ENCODE results near the gene SLC6A11. TPM values are rescaled to one million over a fixed set of nuclear protein-coding genes. Genes with fewer than 3 reads are reported as not detected.

The SLC6A11 gene
- total and polyA plus RNA-seq, 4 donors: 50.0 to 265 (median 168) TPM

DNA sequence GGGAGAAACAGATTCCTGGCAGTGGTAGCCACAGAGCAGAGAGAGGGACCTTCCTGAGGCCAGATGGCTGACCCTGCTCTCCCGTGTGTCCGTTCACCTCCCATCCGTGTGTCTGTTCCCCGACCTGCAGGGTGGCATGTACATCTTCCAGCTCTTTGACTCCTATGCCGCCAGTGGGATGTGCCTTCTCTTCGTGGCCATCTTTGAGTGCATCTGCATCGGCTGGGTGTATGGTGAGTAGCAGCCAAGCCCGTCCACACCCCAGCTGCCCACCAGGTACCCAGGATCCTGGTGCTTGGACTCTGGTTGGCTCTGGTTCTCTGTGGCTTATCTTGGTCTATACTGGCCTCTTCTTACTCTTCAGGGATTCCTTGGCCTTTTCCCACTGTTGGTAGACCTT lies 117.0 kb downstream of the SLC6A11 start:
- DNase-seq (ENCODE audit: low read depth in 4 of 6, low spot score in 6 of 6): no peak

GRCh38 chr3:10933470-10933804 lies 117.4 kb downstream of the SLC6A11 start:
- Histone ChIP-seq H3K4me3 (ENCODE audit: low read depth, low read length) (no peak overlapping the region), H3K27me3 (ENCODE audit: control insufficient read depth, insufficient read depth, low read length) (no peaks in the 10 kb centered on the region), H3K27ac (ENCODE audit: low read depth, low read length) (peak overlapping the region; percentile 93), H3K36me3 (ENCODE audit: control insufficient read depth, insufficient read depth, low read length) (peaks cover 42% of the 10 kb centered on the region), H3K4me1 (ENCODE audit: control insufficient read depth, insufficient read depth, low read length) (peaks cover 59% of the 10 kb centered on the region), H3K9me3 (ENCODE audit: control insufficient read depth, insufficient read depth, low read length) (no peaks in the 10 kb centered on the region)
- DNase-seq (ENCODE audit: low read depth in 4 of 6, low spot score in 6 of 6): no peak
- 53% methylated on average over 1 of the region's 1 CpG for WGBS (ENCODE audit: insufficient coverage)

More for the DNA sequence above, 117.0 kb downstream of the SLC6A11 start:
- 92% methylated on average over 7 of the region's 8 CpGs for WGBS (ENCODE audit: insufficient coverage)
- no peaks in the 10 kb centered on the region for H3K9me3 ChIP-seq (ENCODE audit: control insufficient read depth, insufficient read depth, low read length)
- peaks cover 39% of the 10 kb centered on the region for H3K36me3 ChIP-seq (ENCODE audit: control insufficient read depth, insufficient read depth, low read length)
- H3K27ac ChIP-seq (ENCODE audit: low read depth, low read length): peak overlapping the region; percentile 93
- H3K4me3 ChIP-seq (ENCODE audit: low read depth, low read length): no peak overlapping the region
- H3K27me3 ChIP-seq (ENCODE audit: control insufficient read depth, insufficient read depth, low read length): no peaks in the 10 kb centered on the region
- peaks cover 63% of the 10 kb centered on the region for H3K4me1 ChIP-seq (ENCODE audit: control insufficient read depth, insufficient read depth, low read length)

GRCh38 chr3:10933805-10934481 lies 117.9 kb downstream of the SLC6A11 start:
- WGBS (ENCODE audit: insufficient coverage): 48% methylated on average over 16 of the region's 19 CpGs
- DNase-seq (ENCODE audit: low read depth in 4 of 6, low spot score in 6 of 6): peak in 2 of 6 donors; percentile 76 to 78
- no peaks in the 10 kb centered on the region for H3K27me3 ChIP-seq (ENCODE audit: control insufficient read depth, insufficient read depth, low read length)
- H3K27ac ChIP-seq (ENCODE audit: low read depth, low read length): peak overlapping the region; percentile 93
- no peaks in the 10 kb centered on the region for H3K9me3 ChIP-seq (ENCODE audit: control insufficient read depth, insufficient read depth, low read length)
- no peak overlapping the region for H3K4me3 ChIP-seq (ENCODE audit: low read depth, low read length)
- peaks cover 45% of the 10 kb centered on the region for H3K36me3 ChIP-seq (ENCODE audit: control insufficient read depth, insufficient read depth, low read length)
- H3K4me1 ChIP-seq (ENCODE audit: control insufficient read depth, insufficient read depth, low read length): peaks cover 57% of the 10 kb centered on the region

DNA sequence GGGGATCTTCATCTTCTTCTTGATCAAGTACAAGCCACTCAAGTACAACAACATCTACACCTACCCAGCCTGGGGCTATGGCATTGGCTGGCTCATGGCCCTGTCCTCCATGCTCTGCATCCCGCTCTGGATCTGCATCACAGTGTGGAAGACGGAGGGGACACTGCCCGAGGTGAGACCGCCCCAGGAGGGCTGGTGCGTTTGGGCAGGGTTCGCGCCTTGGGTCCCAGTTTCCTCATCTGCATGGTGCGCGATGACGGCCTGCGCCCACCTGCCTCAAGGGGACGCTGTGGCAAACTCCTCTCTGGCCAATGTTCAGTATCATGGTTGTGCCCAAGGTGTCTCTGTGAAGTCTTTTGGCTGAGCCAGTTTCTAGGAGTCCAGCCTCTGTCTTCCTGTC lies 119.0 kb downstream of the SLC6A11 start:
- no peak for DNase-seq (ENCODE audit: low read depth in 4 of 6, low spot score in 6 of 6)
- H3K36me3 ChIP-seq (ENCODE audit: control insufficient read depth, insufficient read depth, low read length): peaks cover 44% of the 10 kb centered on the region
- no peaks in the 10 kb centered on the region for H3K27me3 ChIP-seq (ENCODE audit: control insufficient read depth, insufficient read depth, low read length)
- H3K4me1 ChIP-seq (ENCODE audit: control insufficient read depth, insufficient read depth, low read length): peaks cover 60% of the 10 kb centered on the region
- no peaks in the 10 kb centered on the region for H3K9me3 ChIP-seq (ENCODE audit: control insufficient read depth, insufficient read depth, low read length)
- H3K27ac ChIP-seq (ENCODE audit: low read depth, low read length): peak overlapping the region; percentile 93
- WGBS (ENCODE audit: insufficient coverage): 94% methylated on average over 10 of the region's 12 CpGs
- H3K4me3 ChIP-seq (ENCODE audit: low read depth, low read length): no peak overlapping the region

DNA sequence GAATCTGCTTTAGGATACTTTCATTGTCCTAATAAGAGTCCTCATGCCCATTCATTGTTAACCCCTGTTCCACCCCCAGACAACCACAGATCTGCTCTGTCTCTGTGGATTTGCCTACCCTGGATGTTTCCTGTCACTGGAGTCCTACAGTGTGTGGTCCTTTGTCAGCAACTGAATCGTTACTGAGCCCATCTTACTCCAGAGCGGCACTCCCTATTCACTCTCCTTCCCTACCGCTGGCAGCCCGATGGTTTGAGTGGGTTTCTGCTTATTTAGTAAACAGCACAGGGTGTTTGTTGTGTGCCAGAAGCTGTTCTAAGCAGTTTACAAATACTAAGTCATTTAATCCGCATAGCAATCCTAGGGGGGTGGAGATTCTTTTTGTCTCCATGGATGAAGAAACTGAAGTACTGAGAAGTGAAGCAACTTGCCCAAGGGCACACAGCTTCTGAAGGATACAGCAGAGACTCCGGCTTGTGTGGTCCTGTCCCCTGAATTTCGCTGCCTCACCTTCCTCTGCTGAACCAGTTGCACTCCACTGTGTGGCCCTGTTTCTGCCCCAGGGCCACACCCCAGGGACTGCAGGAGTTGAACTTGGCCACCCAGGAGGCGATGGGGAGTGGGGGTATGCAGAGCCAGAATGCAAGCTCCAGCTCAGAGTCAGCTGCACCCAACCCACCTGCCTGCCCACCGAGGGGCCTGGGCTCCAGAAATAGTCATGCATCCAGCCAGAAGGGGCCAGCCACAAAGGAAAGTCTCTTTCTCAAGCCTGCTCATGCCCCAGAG lies 120.0 kb downstream of the SLC6A11 start:
- WGBS (ENCODE audit: insufficient coverage): 73% methylated on average over 3 of the region's 9 CpGs
- Histone ChIP-seq H3K27me3 (ENCODE audit: control insufficient read depth, insufficient read depth, low read length) (no peaks in the 10 kb centered on the region), H3K36me3 (ENCODE audit: control insufficient read depth, insufficient read depth, low read length) (peaks cover 44% of the 10 kb centered on the region), H3K4me1 (ENCODE audit: control insufficient read depth, insufficient read depth, low read length) (peaks cover 51% of the 10 kb centered on the region), H3K27ac (ENCODE audit: low read depth, low read length) (peak overlapping the region; percentile 6), H3K9me3 (ENCODE audit: control insufficient read depth, insufficient read depth, low read length) (no peaks in the 10 kb centered on the region), H3K4me3 (ENCODE audit: low read depth, low read length) (no peak overlapping the region)
- peak in 1 of 6 donors; percentile 49 for DNase-seq (ENCODE audit: low read depth in 4 of 6, low spot score in 6 of 6)

GRCh38 chr3:10936686-10937085 lies 120.7 kb downstream of the SLC6A11 start:
- no peak overlapping the region for H3K4me3 ChIP-seq (ENCODE audit: low read depth, low read length)
- 94% methylated on average over 5 of the region's 7 CpGs for WGBS (ENCODE audit: insufficient coverage)

GRCh38 chr3:10937141-10937825 lies 121.3 kb downstream of the SLC6A11 start:
- WGBS (ENCODE audit: insufficient coverage): 88% methylated on average over 10 of the region's 12 CpGs
- H3K9me3 ChIP-seq (ENCODE audit: control insufficient read depth, insufficient read depth, low read length): peaks cover 2% of the 10 kb centered on the region
- H3K27ac ChIP-seq (ENCODE audit: low read depth, low read length): no peak overlapping the region
- H3K4me3 ChIP-seq (ENCODE audit: low read depth, low read length): no peak overlapping the region
- DNase-seq (ENCODE audit: low read depth in 4 of 6, low spot score in 6 of 6): no peak
- no peaks in the 10 kb centered on the region for H3K27me3 ChIP-seq (ENCODE audit: control insufficient read depth, insufficient read depth, low read length)
- peaks cover 55% of the 10 kb centered on the region for H3K4me1 ChIP-seq (ENCODE audit: control insufficient read depth, insufficient read depth, low read length)
- peaks cover 44% of the 10 kb centered on the region for H3K36me3 ChIP-seq (ENCODE audit: control insufficient read depth, insufficient read depth, low read length)

More at GRCh38 chr3:10936686-10937085, 120.7 kb downstream of the SLC6A11 start:
- Histone ChIP-seq H3K27ac (ENCODE audit: low read depth, low read length) (peak overlapping the region; percentile 6), H3K27me3 (ENCODE audit: control insufficient read depth, insufficient read depth, low read length) (no peaks in the 10 kb centered on the region), H3K36me3 (ENCODE audit: control insufficient read depth, insufficient read depth, low read length) (peaks cover 44% of the 10 kb centered on the region), H3K9me3 (ENCODE audit: control insufficient read depth, insufficient read depth, low read length) (no peaks in the 10 kb centered on the region), H3K4me1 (ENCODE audit: control insufficient read depth, insufficient read depth, low read length) (peaks cover 50% of the 10 kb centered on the region)
- DNase-seq (ENCODE audit: low read depth in 4 of 6, low spot score in 6 of 6): no peak

GRCh38 chr3:10939556-10939955 lies 123.5 kb downstream of the SLC6A11 start:
- no peak for DNase-seq (ENCODE audit: low read depth in 4 of 6, low spot score in 6 of 6)
- peaks cover 34% of the 10 kb centered on the region for H3K36me3 ChIP-seq (ENCODE audit: control insufficient read depth, insufficient read depth, low read length)
- no peak overlapping the region for H3K27ac ChIP-seq (ENCODE audit: low read depth, low read length)
- no peaks in the 10 kb centered on the region for H3K27me3 ChIP-seq (ENCODE audit: control insufficient read depth, insufficient read depth, low read length)
- no peak overlapping the region for H3K4me3 ChIP-seq (ENCODE audit: low read depth, low read length)
- H3K4me1 ChIP-seq (ENCODE audit: control insufficient read depth, insufficient read depth, low read length): peaks cover 50% of the 10 kb centered on the region
- WGBS (ENCODE audit: insufficient coverage): 72% methylated on average over 3 of the region's 4 CpGs
- H3K9me3 ChIP-seq (ENCODE audit: control insufficient read depth, insufficient read depth, low read length): peaks cover 2% of the 10 kb centered on the region

DNA sequence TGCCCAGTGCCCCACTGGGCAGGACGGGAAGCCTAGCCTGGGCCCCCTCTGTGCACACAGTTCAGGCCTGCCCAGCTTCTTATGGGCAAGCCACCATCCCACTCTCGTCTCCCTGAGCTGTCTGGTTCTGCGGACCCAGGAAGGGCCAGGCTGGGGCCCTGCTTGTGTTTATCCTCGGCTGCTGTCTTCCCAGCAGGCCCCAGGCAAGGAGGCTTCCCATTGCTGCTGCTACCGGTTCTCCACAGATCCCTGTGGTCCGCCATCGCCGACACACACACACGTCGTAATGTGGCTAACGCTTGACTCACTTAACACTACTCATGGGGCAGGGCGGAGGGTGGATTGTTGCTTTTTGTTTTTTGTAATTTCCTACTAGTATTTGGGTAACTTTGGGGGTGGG lies 124.1 kb downstream of the SLC6A11 start:
- WGBS (ENCODE audit: insufficient coverage): 66% methylated on average over 4 of the region's 12 CpGs
- Histone ChIP-seq H3K4me3 (ENCODE audit: low read depth, low read length) (no peak overlapping the region), H3K4me1 (ENCODE audit: control insufficient read depth, insufficient read depth, low read length) (peaks cover 49% of the 10 kb centered on the region), H3K27ac (ENCODE audit: low read depth, low read length) (no peak overlapping the region), H3K9me3 (ENCODE audit: control insufficient read depth, insufficient read depth, low read length) (peaks cover 2% of the 10 kb centered on the region), H3K36me3 (ENCODE audit: control insufficient read depth, insufficient read depth, low read length) (peaks cover 29% of the 10 kb centered on the region), H3K27me3 (ENCODE audit: control insufficient read depth, insufficient read depth, low read length) (no peaks in the 10 kb centered on the region)
- no peak for DNase-seq (ENCODE audit: low read depth in 4 of 6, low spot score in 6 of 6)
